Measurements from ENCODE around the gene HUWE1. TPM values are rescaled to one million over a fixed set of nuclear protein-coding genes. Genes with fewer than 3 reads are reported as not detected.

Gene HUWE1
- total RNA-seq, 1 donor from 2014 or later = 233 TPM

GRCh38 chrX:53621418-53621986 lies 65.0 kb downstream of the HUWE1 start:
- intact Hi-C loops (cut with micrococcal nuclease) = no loop called here

GRCh38 chrX:53616946-53617345 lies 69.6 kb downstream of the HUWE1 start:
- intact Hi-C loops (cut with micrococcal nuclease) = no loop called here

- intact Hi-C loops (cut with micrococcal nuclease) = no loop called here
Observed at GRCh38 chrX:53606456-53606855, 80.1 kb downstream of the HUWE1 start.

GRCh38 chrX:53605004-53605403 lies 81.5 kb downstream of the HUWE1 start:
- intact Hi-C loops (cut with micrococcal nuclease) = no loop called here

- intact Hi-C loops (cut with micrococcal nuclease) = no loop called here
Observed at GRCh38 chrX:53599781-53600396, 86.6 kb downstream of the HUWE1 start.

GRCh38 chrX:53598169-53598568 lies 88.3 kb downstream of the HUWE1 start:
- intact Hi-C loops (cut with micrococcal nuclease) = no loop called here

- intact Hi-C loops (cut with micrococcal nuclease) = no loop called here
Observed at GRCh38 chrX:53595266-53595810, 91.2 kb downstream of the HUWE1 start.

GRCh38 chrX:53594354-53594753 lies 92.2 kb downstream of the HUWE1 start:
- intact Hi-C loops (cut with micrococcal nuclease) = no loop called here

- intact Hi-C loops (cut with micrococcal nuclease) = no loop called here
Observed at GRCh38 chrX:53587795-53588420, 98.6 kb downstream of the HUWE1 start.

GRCh38 chrX:53584891-53585290 lies 101.6 kb downstream of the HUWE1 start:
- intact Hi-C loops (cut with micrococcal nuclease) = no loop called here

GRCh38 chrX:53583571-53583970 lies 102.9 kb downstream of the HUWE1 start:
- intact Hi-C loops (cut with micrococcal nuclease) = no loop called here

- intact Hi-C loops (cut with micrococcal nuclease) = no loop called here
Observed at GRCh38 chrX:53580742-53581504, 105.6 kb downstream of the HUWE1 start.

- intact Hi-C loops (cut with micrococcal nuclease) = no loop called here
Observed at GRCh38 chrX:53571494-53571893, 115.0 kb downstream of the HUWE1 start.

- intact Hi-C loops (cut with micrococcal nuclease) = no loop called here
Observed at GRCh38 chrX:53563324-53563723, 123.2 kb downstream of the HUWE1 start.

GRCh38 chrX:53561912-53562311 lies 124.6 kb downstream of the HUWE1 start:
- intact Hi-C loops (cut with micrococcal nuclease) = no loop called here

- intact Hi-C loops (cut with micrococcal nuclease) = no loop called here
Observed at GRCh38 chrX:53558646-53559045, 127.9 kb downstream of the HUWE1 start.

- intact Hi-C loops (cut with micrococcal nuclease) = no loop called here
Observed at GRCh38 chrX:53556868-53557267, 129.7 kb downstream of the HUWE1 start.

- intact Hi-C loops (cut with micrococcal nuclease) = no loop called here
Observed at GRCh38 chrX:53550756-53551463, 135.6 kb downstream of the HUWE1 start.

GRCh38 chrX:53547668-53548067 lies 138.9 kb downstream of the HUWE1 start:
- intact Hi-C loops (cut with micrococcal nuclease) = no loop called here

- intact Hi-C loops (cut with micrococcal nuclease) = no loop called here
Observed at GRCh38 chrX:53544936-53545335, 141.6 kb downstream of the HUWE1 start.

GRCh38 chrX:53538781-53539180 lies 147.7 kb downstream of the HUWE1 start:
- intact Hi-C loops (cut with micrococcal nuclease) = no loop called here
